Measurements from ENCODE around the gene CDKN2B. TPM values are rescaled to one million over a fixed set of nuclear protein-coding genes. Genes with fewer than 3 reads are reported as not detected.

The CDKN2B gene
- total and polyA plus RNA-seq, 2 donors (not counting 3 experiments of a cell fraction or from before 2014, with no cell fraction given) = 1.6 to 2.1 TPM

DNA sequence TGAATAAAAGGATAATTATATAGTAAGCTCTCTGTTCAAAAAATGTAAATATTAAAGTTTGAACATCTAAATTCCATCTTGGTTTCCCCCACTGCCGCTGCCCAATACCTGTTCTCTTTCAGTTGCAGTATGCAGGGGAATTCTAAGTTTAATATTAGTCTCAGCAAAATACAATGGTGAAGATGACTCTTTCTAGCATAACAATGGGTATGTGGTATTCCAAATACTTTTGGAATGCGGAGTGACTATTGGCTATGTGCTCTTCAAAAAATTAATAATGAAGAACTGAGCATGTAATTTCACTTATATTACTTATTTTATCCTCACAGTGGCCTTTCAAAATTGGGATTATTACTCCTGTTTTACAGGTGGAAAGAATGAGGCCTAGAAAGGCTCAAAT, 11.1 kb downstream of the CDKN2B start:
- H3K36me3 ChIP-seq (ENCODE audit: control insufficient read depth in 2 of 2, extremely low read depth in 1 of 2, insufficient read depth in 2 of 2, low read length in 2 of 2) = no peaks in the 10 kb centered on the region
- no peak overlapping the region for H3K4me2 ChIP-seq (ENCODE audit: insufficient read depth, low read length)
- H3K4me3 ChIP-seq (replicated peaks in 1 of 3; ENCODE audit: insufficient read depth in 1 of 3, low read depth in 1 of 3, low read length in 3 of 3) = no peak overlapping the region
- TF ChIP-seq POLR2AphosphoS5 (IDR thresholded peaks at IDR 0.05; ENCODE audit: insufficient read depth, low read depth, low read length) (no peak), GATA2 (IDR thresholded peaks at IDR 0.05; ENCODE audit: insufficient read depth, insufficient read length, low read depth, low read length) (no peak), EZH2 (IDR thresholded peaks at IDR 0.05; ENCODE audit: borderline replicate concordance, low read depth, low read length, severe bottlenecking) (no peak), MYC (IDR thresholded peaks at IDR 0.05; ENCODE audit: low read depth, low read length) (no peak), FOS (IDR thresholded peaks at IDR 0.05; ENCODE audit: borderline replicate concordance, insufficient read depth, low read length) (no peak)
- TF ChIP-seq, protein P1, sequence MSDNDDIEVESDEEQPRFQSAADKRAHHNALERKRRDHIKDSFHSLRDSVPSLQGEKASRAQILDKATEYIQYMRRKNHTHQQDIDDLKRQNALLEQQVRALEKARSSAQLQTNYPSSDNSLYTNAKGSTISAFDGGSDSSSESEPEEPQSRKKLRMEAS (IDR thresholded peaks at IDR 0.05; ENCODE audit: insufficient read depth, insufficient read length) = no peak
- TF ChIP-seq, protein P2, sequence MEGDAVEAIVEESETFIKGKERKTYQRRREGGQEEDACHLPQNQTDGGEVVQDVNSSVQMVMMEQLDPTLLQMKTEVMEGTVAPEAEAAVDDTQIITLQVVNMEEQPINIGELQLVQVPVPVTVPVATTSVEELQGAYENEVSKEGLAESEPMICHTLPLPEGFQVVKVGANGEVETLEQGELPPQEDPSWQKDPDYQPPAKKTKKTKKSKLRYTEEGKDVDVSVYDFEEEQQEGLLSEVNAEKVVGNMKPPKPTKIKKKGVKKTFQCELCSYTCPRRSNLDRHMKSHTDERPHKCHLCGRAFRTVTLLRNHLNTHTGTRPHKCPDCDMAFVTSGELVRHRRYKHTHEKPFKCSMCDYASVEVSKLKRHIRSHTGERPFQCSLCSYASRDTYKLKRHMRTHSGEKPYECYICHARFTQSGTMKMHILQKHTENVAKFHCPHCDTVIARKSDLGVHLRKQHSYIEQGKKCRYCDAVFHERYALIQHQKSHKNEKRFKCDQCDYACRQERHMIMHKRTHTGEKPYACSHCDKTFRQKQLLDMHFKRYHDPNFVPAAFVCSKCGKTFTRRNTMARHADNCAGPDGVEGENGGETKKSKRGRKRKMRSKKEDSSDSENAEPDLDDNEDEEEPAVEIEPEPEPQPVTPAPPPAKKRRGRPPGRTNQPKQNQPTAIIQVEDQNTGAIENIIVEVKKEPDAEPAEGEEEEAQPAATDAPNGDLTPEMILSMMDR (IDR thresholded peaks at IDR 0.05; ENCODE audit: extremely low read depth in 1 of 2, insufficient read depth in 1 of 2, low read depth in 1 of 2, low read length in 2 of 2) = no peak
- ChIA-PET CTCF (interaction anchor here (0.7 to 4.7 kb wide), 5 partner anchors 10 to 246 kb away, joined by 3 to 68 read pairs (median 3); partner anchors contain the start of gene CDKN2B), POLR2A (no interaction called here)
- H3K4me1 ChIP-seq (ENCODE audit: control insufficient read depth, extremely low read depth, insufficient read depth, low read length) = peaks cover 7% of the 10 kb centered on the region
- H3K79me2 ChIP-seq (ENCODE audit: control insufficient read depth, insufficient read depth, low read length) = no peaks in the 10 kb centered on the region
- H4K20me1 ChIP-seq (replicated peaks; ENCODE audit: control insufficient read depth, extremely low read depth, insufficient read depth, low read length) = no peaks in the 10 kb centered on the region
- no TSS peak for BruUV-seq (replicated peaks)
- H3K27ac ChIP-seq (ENCODE audit: insufficient read depth, low read depth, low read length) = no peak overlapping the region
- H3K9me3 ChIP-seq (replicated peaks; ENCODE audit: control insufficient read depth, insufficient read depth, low read length) = no peaks in the 10 kb centered on the region
- no peaks in the 10 kb centered on the region for H3K9me1 ChIP-seq (replicated peaks; ENCODE audit: control insufficient read depth, extremely low read depth, insufficient read depth, low read length)
- peaks cover 2 to 18% of the 10 kb centered on the region in 2 experiments for H3K27me3 ChIP-seq (ENCODE audit: control insufficient read depth in 2 of 2, insufficient read depth in 2 of 2, low read length in 2 of 2)
- H2AFZ ChIP-seq (ENCODE audit: low read depth, low read length) = no peak overlapping the region
- H3K9ac ChIP-seq (replicated peaks; ENCODE audit: extremely low read depth, insufficient read depth, low read length) = no peak overlapping the region
- dilution Hi-C loops (cut with MboI; ENCODE audit: extremely low pct_ligation_motif_present, low sequenced_read_pairs) (no loop called here), intact Hi-C loops (cut with micrococcal nuclease) (no loop called here)
- FAIRE-seq = no peak
- DNase-seq (ENCODE audit: low read depth, low spot score) = no peak

Data from endothelial cell of umbilical vein (primary cell).